NCI-H524 (cell line): ENCODE data around the gene HELZ2.

Experiments
- DNase-seq, 2 experiments: peaks; one replicate each; lab custom pipeline; 2025; lab: John Stamatoyannopoulos, UW

The HELZ2 gene

DNA sequence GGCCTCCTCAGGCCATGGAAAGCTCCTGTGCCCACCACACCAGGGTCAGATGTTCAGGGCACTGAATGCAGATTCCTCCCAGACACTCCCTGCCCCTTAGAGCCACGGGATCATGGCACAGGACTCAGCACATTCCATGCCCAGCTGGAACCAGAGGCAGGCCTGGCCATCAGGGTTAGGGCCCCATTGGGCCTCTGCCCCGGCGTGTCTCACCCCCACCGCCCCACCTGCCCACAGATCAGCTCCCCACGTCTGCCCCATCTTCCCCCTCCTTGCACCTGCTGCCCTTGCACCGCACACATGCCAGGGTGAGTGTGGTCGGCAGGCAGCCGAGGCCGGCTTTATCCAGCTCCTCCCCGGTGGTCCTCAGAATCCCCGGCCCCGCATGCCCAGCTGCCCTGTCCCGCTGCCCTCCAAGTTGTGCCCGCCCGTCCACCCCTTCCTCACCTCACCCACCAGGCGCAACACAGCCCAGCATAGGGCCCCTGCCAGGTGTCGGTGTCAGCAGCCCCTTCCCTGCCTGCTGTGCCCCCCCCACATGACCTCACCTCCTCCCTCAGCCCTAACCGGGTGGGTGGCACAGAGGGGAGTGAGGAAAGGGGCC is 24.3 kb downstream of the HELZ2 start:
- DNase-seq = no peak

DNA sequence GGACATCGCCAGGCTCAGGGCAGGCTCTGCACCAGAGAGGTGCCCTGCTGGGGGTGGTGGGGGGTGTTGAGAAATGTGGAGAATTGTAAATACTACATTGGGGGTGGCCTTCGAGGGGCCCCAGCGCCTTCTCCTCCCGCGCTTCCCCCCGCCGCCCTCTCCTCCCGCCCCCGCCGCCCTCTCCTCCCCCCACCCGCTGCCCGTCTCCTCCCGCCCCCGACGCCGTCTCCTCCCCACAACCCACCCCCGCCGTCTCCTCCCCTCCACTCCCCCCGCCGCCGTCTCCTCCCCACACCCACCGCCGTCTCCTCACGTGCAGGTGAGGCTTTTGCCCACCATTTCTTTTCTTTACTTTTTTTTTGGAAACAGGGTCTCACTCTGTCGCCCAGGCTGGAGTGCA is 25.0 kb downstream of the HELZ2 start:
- DNase-seq = no peak

GRCh38 chr20:63548542-63548941 is 25.5 kb downstream of the HELZ2 start:
- DNase-seq = no peak

DNA sequence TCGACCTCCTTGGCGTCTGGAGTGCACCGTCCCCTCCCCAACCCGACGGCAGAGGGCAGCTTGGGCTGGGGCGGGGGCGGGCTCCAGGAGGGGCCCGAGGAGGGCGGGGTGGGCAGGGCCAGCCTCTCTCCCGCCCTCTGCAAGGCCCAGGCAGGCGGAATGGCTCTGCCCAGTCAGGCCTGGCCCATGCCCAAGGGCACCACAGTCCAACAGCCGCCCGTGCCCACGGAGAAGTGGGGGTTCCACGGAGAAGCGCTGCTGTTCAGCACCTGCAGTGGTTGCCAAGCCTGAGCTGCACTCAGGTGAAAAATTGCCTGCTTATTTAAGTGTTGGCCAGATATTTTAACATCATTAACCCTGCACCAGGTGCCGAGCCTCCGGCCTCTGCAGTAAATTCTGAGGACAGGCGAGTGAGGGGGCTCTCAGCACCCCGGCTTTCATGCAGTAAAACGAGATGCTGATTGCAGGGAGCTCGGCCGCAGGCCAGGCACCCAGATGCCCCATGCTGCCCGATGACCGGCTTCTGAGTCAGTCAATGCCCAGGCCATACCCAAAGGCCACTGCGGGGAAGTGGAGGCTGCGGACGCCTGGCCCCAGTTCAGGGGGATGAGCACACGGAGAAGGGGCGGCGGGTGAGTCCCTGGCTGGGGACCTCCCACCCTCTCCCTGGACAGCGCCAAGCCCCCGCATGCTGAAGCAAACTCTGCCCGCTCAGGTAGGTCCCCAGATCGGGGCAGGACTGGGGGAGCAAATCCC is 26.1 kb downstream of the HELZ2 start, which contains the start of gene SRMS:
SRMS (minus strand) TSS at position 25 of the 756 bp plus-strand sequence. CDS start 286 bp downstream, outside the sequence.
- no peak for DNase-seq

DNA sequence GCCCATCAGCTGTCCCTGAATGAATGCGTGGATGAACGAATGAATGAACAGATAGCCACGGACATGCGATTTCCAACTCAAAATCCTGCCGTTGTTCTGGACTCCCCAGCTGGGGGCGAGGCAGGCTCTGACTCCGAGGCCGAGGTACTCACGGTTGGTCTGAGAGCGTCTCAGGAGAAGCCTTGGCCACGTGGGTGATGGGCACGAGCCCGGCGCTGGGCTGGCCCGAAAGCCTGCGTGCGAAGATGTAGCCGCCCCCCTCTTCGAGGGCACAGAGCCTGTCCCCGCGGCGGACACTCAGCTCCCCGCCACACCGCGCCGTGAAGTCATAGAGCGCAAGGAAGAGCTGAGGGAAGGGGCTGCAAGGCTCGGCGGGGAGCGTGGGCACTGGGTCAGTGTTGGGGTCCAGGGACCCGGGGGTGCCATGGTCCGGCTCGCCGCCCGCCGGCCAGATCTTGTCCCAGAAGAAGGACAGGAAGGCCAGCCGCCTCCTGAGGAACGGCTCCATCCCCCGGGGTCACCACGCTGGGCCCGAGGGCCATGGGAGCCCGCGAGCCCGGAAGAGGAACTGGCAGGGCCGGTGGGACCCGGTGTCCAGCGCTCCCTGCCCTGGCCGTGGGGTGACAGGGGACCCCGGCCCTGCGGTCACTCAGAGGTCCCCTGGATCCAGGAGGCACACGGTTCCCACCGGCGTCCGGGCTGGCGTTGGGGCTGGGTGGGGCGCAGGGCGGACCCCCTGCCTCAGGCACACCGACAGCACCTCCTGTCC is 26.9 kb downstream of the HELZ2 start:
- DNase-seq = no peak

DNA sequence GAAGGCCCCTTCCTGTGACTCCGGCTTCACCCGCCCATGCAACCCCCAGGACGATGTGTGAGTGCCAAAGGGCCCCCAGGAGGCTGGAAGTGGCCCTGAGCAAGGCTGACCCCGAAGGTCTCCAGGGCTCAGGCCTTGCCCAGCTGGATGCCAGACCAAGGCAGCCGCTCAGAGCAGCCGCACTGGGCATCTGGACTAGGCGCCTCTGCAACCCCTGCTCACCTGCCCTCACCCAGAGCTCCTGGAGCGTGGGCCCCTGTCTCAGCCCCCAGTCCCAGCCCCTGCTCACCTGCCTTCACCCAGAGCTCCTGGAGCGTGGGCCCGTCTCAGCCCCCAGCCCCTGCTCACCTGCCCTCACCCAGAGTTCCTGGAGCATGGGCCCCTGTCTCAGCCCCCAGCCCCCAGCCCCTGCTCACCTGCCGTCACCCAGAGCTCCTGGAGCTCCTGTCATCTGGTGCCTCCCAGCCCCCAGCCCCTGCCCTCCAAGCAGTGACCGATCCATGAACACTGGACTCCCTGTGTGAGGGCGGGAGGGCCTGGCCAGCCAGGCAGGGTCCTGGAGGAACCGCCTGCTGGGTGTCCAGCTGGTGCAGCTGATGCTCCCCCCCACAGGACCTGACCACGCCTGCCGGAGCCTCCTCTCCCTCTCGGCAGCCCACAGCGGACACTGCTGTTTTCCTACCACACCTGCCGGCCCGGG is 27.6 kb downstream of the HELZ2 start:
- DNase-seq = no peak

DNA sequence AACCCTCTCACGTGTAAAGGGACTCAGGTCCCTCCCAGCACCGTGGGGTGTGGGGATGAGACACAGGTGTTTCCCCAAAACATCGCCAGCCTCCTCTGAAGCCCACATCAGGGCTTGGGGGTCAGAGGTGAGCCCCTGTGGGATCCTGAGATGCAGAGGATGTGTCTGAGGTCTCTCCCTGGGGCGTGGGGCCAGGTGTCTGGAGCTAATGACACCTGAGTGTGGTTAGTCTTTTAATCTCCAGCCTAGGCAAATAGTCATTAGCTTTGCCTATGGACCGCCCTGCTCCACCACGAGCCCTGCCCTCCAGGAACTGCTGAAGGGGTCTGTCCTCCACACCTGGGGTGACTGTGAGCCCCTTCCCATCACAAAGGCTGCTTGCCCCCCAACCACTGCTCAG is 28.2 kb downstream of the HELZ2 start:
- no peak for DNase-seq

GRCh38 chr20:63544958-63545516 is 29.0 kb downstream of the HELZ2 start:
- DNase-seq = no peak

DNA sequence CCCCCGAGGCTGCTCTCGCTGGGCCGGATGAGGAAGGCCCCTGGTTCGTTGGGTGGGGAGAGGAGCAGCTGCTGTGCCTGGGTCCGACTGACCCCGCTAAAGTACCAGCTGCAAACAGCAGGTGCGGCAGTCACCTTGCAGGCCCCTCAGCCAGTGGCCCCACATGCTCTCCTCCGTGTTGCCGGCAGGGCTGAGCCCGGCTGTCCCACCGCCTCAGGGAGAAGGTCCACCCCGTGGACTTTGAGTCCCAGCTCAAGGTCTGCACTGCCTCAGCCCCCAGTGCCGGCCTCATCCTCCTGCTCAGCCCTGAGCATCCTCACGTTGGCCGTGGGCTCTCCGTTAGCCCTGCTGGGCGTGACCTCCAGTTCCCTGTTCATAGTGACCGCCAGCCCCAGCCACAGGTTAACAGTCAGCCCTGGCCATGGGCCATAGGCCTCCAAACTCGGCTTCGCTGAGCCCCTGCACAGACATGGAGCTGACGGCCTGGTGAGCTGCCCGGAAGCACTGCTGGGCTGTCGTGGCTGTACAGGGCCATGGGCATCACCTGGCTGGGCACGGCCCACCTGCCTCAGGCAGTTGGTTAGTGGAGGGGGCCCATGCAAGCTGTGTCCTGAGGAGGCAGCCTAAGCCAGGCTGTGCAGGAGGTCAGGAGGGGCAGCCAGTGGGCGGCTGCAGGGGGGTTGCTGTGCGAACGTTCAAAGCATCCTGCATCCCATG is 29.6 kb downstream of the HELZ2 start:
- no peak for DNase-seq

DNA sequence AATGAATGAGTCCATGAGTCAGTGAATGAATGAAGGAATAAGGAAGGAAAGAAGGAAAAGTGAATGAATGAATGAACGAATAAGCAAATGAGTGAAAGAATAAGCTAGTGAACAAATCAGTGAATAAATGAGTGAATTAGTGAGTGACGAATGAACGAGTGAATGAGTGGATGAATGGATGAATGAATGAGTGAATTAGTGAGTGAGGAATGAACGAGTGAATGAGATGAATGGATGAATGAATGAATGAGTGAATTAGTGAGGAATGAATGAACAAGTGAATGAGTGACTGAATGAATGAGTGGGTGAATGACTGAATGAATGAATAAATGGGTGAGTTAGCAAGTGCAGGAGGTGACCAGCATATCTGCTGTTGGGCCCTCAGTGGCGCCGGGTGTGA is 30.3 kb downstream of the HELZ2 start:
- DNase-seq = no peak

- no peak for DNase-seq
Measured at GRCh38 chr20:63543131-63543530, 30.9 kb downstream of the HELZ2 start.

- no peak for DNase-seq
Measured at GRCh38 chr20:63542696-63543095, 31.3 kb downstream of the HELZ2 start.

- no peak for DNase-seq
Measured at GRCh38 chr20:63542031-63542559, 31.9 kb downstream of the HELZ2 start.

- no peak for DNase-seq
Measured at GRCh38 chr20:63541371-63541770, 32.7 kb downstream of the HELZ2 start.

DNA sequence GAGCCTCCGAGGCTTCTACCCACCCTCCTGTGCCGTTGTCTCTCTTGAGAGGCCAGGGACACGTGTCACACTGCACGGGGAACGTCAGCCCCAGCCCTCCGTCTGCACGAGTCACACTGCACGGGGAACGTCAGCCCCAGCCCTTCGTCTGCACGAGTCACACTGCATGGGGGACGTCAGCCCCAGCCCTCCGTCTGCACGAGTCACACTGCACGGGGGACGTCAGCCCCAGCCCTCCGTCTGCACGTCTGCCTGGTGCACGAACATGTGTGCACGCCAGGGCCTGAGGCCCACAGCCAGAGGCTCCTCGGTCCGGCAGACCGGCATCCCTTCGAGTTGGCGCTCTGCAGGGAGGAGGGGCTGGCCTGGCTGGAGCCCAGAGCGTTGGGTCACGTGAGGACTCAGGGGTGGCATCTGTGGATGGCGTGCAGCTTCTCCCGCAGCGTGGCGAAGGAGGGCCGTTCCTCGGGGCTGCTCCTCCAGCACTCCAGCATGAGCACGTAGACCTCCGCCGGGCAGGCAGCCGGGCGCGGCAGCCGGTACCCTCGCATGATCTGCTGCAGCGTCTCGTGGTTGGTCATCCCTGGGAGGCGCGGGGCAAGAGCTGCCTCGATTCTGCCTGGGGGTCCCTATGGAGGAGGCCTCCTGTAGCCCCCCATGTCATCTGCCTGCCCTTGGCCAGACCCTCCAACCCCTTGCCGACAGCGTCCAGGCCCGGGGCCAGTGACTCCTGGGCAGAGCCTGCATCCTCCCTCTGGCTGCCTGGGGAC is 33.4 kb downstream of the HELZ2 start:
- DNase-seq = peak; percentile 32 to 52

GRCh38 chr20:63539441-63540370 is 34.3 kb downstream of the HELZ2 start:
- DNase-seq = no peak

DNA sequence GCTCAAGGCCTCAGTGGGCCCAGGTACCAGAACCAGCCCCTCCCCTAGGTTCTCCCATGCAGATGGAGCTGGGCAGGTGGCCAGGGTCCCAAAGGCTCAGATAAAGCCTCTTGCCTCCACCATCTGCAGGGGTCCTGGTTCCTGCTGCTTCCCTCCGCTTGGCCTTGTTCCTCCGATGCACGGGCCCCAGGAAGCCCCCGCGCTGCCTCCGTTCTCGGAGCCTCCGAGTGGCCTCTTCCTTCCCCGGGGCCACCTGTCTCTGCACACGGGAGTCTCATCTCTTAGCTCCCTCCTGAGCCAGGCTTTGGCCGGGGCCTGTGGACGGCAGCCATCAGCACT is 35.0 kb downstream of the HELZ2 start:
- DNase-seq = no peak

DNA sequence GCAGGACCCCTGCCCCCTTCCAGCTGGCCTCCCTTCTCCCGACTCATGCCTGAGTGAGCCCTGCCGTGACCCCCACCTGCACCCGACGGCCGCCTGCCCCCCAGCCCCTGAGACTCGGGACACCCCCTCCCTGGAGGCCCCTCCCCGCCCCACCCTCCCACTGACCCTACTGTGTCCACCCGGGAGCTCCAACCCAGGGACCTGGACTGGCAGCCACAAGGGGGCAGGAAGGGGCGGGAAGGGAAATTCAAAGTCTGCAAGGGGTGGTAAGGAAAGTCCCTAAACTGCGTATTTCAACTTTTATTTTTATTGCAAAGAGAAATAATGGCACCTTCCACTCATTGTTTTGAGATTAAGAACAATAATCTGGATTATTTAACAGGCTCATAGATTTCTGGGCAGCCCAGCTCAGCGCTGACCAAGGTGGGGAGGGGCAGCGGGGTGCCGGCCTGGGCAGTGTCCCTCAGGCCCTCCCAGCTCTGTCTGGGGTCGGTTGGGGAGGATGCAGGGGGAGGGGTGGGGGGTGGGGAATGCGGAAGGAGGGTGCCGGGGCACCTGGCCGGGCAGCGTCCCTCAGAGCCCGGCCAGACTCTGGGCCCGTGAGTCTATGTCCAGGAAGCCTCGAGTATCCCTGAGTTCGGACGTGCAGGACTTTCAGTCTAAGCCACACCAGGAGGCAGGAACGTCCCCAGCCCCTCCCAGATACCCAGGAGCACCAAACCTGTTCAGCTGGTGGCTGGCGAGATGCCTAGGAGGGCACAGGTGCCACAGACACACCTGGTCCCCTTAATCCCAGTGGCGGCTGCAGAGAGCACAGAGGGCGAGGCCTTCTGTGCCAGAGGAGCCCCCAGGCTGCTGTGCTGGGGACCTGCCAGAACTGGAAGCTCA is 35.6 kb downstream of the HELZ2 start:
- no peak for DNase-seq
